Left ventricle myocardium inferior (tissue), 1 donor: ENCODE data around the gene FOXK2. TPM values are rescaled to one million over a fixed set of nuclear protein-coding genes. Genes with fewer than 3 reads are reported as not detected.
A peak's percentile ranks its signal among the peaks of the same experiment; 100 is the strongest.
"Not testable (repeated sequence)": the region's sequence is repeated elsewhere in the genome, so short reads cannot be mapped to it uniquely, and the experiment has no call there.

Experiments used
- DNase-seq: peaks from one replicate; pipeline ENCODE4 v3.0.0-alpha.2; 2020
- H3K27ac ChIP-seq: fragments of 200-600 bp; replicated peaks from 2 replicates; pipeline ENCODE4 v1.8.0; 2021
- H3K27me3 ChIP-seq: fragments of 200-600 bp; 2 replicates; pipeline ENCODE4 v1.8.0; 2021; ENCODE audit warnings: low read depth
- H3K36me3 ChIP-seq: fragments of 200-600 bp; 2 replicates; pipeline ENCODE4 v1.8.0; 2021
- H3K4me1 ChIP-seq: fragments of 200-600 bp; 2 replicates; pipeline ENCODE4 v1.8.0; 2021
- H3K4me3 ChIP-seq: fragments of 200-600 bp; 2 replicates; pipeline ENCODE4 v1.8.0; 2021; ENCODE audit warnings: mild to moderate bottlenecking, moderate library complexity
- H3K9me3 ChIP-seq: fragments of 200-600 bp; replicated peaks from 2 replicates; pipeline ENCODE4 v1.8.0; 2021
- intact Hi-C: fragments of 100-400 bp; cut with micrococcal nuclease; formaldehyde crosslinking; loops from one replicate; pipeline ENCODE4 v1.11.0; 2022
- total RNA-seq: library from RNA; stranded (reverse); fragmentation: NEBNext Ultra II Directional; extraction: Animal tissue kit (Norgen Biotek cat#: 25700); gene quantifications from one replicate; pipeline ENCODE4 v1.2.1, GENCODE V29; 2021
- TF ChIP-seq, protein P1 (sequence below): fragments of 200-600 bp; IDR thresholded peaks from 2 replicates; pipeline ENCODE4 v1.8.0; 2021; ENCODE audit warnings: antibody characterized with exemption, mild to moderate bottlenecking, borderline replicate concordance
- donor health status: DM: no; HTN: yes; CAD: no; lungs with severe emphysema.

FOXK2 gene
- total RNA-seq, 1 donor from 2014 or later, result 41.6 TPM

DNA sequence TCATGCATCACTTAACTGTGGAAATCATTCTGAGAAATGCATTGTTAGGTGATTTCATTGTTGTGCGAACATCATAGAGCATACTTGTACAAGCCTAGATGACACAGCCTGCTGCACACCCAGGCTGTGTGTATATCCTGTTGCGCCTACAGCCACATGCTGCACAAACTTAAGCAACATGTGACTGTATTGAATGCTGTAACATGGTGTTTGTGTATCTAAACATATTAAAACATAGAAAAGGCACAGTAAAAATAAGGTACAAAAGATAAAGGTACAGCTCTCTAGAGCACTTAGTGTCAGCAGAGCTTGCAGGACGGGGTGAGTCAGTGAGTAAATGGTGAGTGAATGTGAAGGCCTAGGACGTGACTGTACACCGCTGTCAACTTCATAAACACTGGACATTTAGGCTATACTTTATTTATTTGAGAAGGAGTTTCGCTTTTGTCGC, 11.9 kb downstream of the FOXK2 start:
- TF ChIP-seq, protein P1, sequence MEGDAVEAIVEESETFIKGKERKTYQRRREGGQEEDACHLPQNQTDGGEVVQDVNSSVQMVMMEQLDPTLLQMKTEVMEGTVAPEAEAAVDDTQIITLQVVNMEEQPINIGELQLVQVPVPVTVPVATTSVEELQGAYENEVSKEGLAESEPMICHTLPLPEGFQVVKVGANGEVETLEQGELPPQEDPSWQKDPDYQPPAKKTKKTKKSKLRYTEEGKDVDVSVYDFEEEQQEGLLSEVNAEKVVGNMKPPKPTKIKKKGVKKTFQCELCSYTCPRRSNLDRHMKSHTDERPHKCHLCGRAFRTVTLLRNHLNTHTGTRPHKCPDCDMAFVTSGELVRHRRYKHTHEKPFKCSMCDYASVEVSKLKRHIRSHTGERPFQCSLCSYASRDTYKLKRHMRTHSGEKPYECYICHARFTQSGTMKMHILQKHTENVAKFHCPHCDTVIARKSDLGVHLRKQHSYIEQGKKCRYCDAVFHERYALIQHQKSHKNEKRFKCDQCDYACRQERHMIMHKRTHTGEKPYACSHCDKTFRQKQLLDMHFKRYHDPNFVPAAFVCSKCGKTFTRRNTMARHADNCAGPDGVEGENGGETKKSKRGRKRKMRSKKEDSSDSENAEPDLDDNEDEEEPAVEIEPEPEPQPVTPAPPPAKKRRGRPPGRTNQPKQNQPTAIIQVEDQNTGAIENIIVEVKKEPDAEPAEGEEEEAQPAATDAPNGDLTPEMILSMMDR, result no peak
- Histone ChIP-seq H3K27ac (peak overlapping the region; percentile 19), H3K4me1 (peaks cover 98% of the 10 kb centered on the region), H3K36me3 (no peaks in the 10 kb centered on the region), H3K4me3 (no peak overlapping the region), H3K9me3 (no peaks in the 10 kb centered on the region), H3K27me3 (no peaks in the 10 kb centered on the region)
- intact Hi-C loops, result no loop called here
- DNase-seq, result no peak

DNA sequence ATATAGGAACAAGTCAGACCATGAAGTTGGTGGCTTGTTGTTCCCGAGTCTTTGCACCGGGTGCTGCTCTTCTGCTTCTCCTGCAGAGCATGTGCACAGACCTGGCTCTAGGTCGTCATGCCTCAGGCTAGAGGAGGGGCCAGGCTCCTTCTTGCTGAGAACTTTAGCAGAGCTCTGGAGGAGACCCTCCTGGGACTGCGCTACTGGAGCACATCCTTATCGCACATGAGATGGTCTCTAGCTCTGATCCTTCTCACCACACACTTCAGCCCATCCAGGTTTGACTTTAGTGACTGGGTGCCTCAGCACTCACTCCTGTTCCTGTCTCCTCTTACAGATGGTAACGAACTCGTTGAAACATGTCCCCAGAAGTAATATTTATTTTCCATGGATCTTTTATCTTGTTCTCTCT, 14.9 kb downstream of the FOXK2 start:
- no peaks in the 10 kb centered on the region for H3K9me3 ChIP-seq
- intact Hi-C loops, result no loop called here
- no peak overlapping the region for H3K4me3 ChIP-seq
- H3K27me3 ChIP-seq, result no peaks in the 10 kb centered on the region
- no peak for DNase-seq
- TF ChIP-seq, protein P1, result no peak
- peak overlapping the region; percentile 78 for H3K27ac ChIP-seq
- no peaks in the 10 kb centered on the region for H3K36me3 ChIP-seq
- H3K4me1 ChIP-seq, result peaks cover 96% of the 10 kb centered on the region

DNA sequence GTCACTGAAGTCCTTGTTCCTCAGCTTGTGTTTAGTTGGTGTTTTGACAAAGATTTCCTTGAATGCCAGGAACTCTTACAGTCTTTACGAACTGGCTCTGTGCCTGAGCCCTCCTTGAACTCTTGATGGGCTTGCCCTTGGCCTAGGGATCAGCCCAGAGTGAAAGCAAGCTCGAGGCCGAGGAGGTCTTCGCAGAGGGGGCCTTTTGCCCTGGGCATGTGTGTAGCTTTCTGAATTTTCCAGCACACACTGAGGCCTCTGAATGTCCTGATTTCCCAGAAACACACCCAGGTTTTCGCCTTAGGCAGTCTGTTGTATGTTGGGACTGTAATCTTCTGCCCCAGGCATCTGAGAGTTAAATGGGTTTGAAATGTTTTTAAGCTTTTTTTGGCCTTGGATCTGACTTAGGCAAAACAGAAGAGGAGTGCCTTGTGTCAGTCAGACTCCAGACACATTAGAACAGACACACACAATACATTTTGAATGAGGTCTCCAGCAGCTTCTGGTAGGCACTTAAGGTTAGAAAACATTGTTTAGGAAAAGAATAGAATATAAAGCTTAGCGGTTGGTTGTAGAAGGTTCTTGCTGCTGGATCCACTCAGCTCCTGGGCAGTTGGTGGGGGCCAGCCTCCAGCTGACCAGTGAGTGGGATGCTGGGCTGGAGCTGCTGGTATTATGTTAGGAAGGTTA, 17.1 kb downstream of the FOXK2 start:
- H3K9me3 ChIP-seq, result no peaks in the 10 kb centered on the region
- TF ChIP-seq, protein P1, result no peak
- H3K36me3 ChIP-seq, result no peaks in the 10 kb centered on the region
- peaks cover 89% of the 10 kb centered on the region for H3K4me1 ChIP-seq
- H3K27ac ChIP-seq, result peak overlapping the region; percentile 78
- peak; percentile 25 for DNase-seq
- no peaks in the 10 kb centered on the region for H3K27me3 ChIP-seq
- intact Hi-C loops, result no loop called here
- H3K4me3 ChIP-seq, result peak overlapping the region; percentile 34

DNA sequence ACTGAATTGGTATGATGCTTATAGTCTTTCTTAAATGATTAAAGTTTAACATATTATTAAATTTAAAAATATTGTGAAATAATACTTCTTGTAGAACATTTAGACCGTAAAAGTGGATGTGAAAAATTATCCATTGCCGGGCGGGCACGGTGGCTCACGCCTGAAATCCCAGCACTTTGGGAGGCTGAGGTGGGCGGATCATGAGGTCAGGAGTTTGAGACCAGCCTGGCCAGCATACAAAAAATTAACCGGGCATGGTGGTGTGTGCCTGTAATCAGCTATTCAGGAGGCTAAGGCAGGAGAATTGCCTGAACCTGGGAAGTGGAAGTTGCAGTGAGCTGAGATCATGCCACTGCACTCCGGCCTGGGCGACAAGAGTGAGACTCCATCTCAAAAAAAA, 17.7 kb downstream of the FOXK2 start:
- H3K36me3 ChIP-seq, H3K27me3 ChIP-seq, DNase-seq, H3K9me3 ChIP-seq, intact Hi-C loops: not testable (repeated sequence)
- Histone ChIP-seq H3K4me1 (peaks cover 84% of the 10 kb centered on the region), H3K27ac (peak overlapping the region; percentile 78), H3K4me3 (peak overlapping the region; percentile 34)

DNA sequence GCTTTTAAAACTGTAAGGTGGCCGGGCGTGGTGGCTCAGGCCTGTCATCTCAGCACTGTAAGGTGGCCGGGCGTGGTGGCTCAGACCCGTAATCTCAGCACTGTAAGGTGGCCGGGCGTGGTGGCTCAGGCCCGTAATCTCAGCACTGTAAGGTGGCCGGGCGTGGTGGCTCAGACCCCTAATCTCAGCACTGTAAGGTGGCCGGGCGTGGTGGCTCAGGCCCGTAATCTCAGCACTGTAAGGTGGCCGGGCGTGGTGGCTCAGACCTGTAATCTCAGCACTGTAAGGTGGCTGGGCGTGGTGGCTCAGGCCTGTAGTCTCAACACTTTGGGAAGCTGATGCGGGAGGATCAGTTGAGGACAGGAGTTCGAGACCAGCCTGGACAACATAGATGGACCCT, 19.5 kb downstream of the FOXK2 start:
- intact Hi-C loops, H3K27me3 ChIP-seq, H3K4me3 ChIP-seq, H3K36me3 ChIP-seq, DNase-seq, H3K9me3 ChIP-seq: not testable (repeated sequence)
- H3K27ac ChIP-seq, result peak overlapping the region; percentile 14
- peaks cover 85% of the 10 kb centered on the region for H3K4me1 ChIP-seq

DNA sequence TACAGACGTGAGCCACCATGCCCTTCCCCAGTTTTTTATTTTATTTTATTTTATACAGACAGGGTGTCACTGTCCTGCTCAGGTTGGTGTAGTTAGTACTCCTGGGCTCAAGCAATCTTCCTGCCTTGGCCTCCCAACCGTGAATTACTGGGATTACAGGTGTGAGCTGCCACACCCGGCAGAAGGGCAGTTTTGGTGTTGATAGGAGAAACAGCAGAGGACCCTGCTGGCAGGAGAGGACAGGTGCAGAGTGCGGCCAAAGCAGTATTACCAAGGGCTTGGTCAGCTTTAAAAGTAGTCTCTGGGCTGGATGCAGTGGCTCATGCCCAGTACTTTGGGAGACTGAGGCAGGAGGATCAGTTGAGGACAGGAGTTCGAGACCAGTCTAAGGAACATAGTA, 22.9 kb downstream of the FOXK2 start:
- intact Hi-C loops, result no loop called here
- Histone ChIP-seq H3K27me3 (no peaks in the 10 kb centered on the region), H3K36me3 (no peaks in the 10 kb centered on the region), H3K4me3 (no peak overlapping the region), H3K4me1 (peaks cover 75% of the 10 kb centered on the region), H3K27ac (no peak overlapping the region), H3K9me3 (no peaks in the 10 kb centered on the region)
- TF ChIP-seq, protein P1, result no peak
- DNase-seq, result no peak
